PFSK-1 (cell line): ENCODE measurements around the gene C20orf141. TPM values are rescaled to one million over a fixed set of nuclear protein-coding genes. Genes with fewer than 3 reads are reported as not detected.

ENCODE experiments used
- FOXP2 ChIP-seq: optimal IDR thresholded peaks from 2 replicates; pipeline ENCODE3; 2011; ENCODE audit warnings: borderline replicate concordance, control low read depth, inconsistent platforms; ENCODE audit not compliant: insufficient read depth; ENCODE audit errors: extremely low read length, extremely low read depth
- POLR2AphosphoS5 ChIP-seq: IDR thresholded peaks from 2 replicates; pipeline ENCODE4 v1.6.1; 2012; ENCODE audit warnings: low read depth, mild to moderate bottlenecking, control low read depth, low read length, moderate library complexity
- SIN3A ChIP-seq: IDR thresholded peaks from 2 replicates; pipeline ENCODE4 v1.6.1; 2012; ENCODE audit warnings: mild to moderate bottlenecking, low read length, moderate library complexity, borderline replicate concordance; ENCODE audit not compliant: insufficient read depth
- TAF1 ChIP-seq: IDR thresholded peaks from 2 replicates; pipeline ENCODE4 v1.6.1; 2012; ENCODE audit warnings: low read length, control low read depth, borderline replicate concordance; ENCODE audit not compliant: insufficient read depth
- polyA plus RNA-seq: library from polyadenylated mRNA; unstranded; fragments of >200 nt; gene quantifications from one replicate; pipeline ENCODE4 v1.2.1, GENCODE V29; 2012; ENCODE audit warnings: low read depth, missing spikeins; ENCODE audit not compliant: insufficient read length
- TF ChIP-seq, protein P1 (sequence below), 2 experiments: IDR thresholded peaks; 2 replicates each; pipeline versions ENCODE4 v1.6.1 to v1.8.0; 2011 to 2012; ENCODE audit warnings: low read depth in 2 of 2, low read length in 2 of 2, control low read depth in 1 of 2, inconsistent platforms in 1 of 2, mild to moderate bottlenecking in 1 of 2, moderate library complexity in 1 of 2; ENCODE audit not compliant: insufficient read depth in 1 of 2

C20orf141 gene, protein sequence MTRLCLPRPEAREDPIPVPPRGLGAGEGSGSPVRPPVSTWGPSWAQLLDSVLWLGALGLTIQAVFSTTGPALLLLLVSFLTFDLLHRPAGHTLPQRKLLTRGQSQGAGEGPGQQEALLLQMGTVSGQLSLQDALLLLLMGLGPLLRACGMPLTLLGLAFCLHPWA
- polyA plus RNA-seq: not detected

DNA sequence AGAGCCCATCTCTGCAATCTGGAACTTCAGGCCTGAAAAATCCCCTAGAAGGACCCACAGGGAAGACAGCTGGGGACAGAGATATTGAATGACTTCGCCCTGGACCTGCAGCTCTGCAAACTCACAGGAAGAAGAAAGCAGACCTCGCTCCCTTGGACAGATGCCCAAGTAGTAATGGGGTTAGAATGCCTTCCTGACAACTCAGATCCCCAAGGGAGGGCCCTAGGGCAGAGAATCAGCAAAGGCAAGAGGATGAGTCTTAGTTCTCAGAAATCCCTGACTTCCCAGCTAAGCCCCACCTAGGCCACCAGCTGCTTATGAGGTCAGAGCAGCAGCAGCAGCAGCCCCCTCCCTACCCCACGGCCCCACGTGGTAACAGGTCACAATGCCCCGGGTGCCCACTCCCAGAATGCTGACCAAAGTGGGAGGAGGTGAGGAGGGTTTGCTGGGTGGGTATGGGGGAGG lies at the start of gene C20orf141:
Gene C20orf141 (plus strand): TSS at position 401 of the 465 bp plus-strand sequence. CDS start 198 bp downstream, outside the sequence.
- peak; percentile 17 for TF ChIP-seq FOXP2
- TF ChIP-seq, protein P1, sequence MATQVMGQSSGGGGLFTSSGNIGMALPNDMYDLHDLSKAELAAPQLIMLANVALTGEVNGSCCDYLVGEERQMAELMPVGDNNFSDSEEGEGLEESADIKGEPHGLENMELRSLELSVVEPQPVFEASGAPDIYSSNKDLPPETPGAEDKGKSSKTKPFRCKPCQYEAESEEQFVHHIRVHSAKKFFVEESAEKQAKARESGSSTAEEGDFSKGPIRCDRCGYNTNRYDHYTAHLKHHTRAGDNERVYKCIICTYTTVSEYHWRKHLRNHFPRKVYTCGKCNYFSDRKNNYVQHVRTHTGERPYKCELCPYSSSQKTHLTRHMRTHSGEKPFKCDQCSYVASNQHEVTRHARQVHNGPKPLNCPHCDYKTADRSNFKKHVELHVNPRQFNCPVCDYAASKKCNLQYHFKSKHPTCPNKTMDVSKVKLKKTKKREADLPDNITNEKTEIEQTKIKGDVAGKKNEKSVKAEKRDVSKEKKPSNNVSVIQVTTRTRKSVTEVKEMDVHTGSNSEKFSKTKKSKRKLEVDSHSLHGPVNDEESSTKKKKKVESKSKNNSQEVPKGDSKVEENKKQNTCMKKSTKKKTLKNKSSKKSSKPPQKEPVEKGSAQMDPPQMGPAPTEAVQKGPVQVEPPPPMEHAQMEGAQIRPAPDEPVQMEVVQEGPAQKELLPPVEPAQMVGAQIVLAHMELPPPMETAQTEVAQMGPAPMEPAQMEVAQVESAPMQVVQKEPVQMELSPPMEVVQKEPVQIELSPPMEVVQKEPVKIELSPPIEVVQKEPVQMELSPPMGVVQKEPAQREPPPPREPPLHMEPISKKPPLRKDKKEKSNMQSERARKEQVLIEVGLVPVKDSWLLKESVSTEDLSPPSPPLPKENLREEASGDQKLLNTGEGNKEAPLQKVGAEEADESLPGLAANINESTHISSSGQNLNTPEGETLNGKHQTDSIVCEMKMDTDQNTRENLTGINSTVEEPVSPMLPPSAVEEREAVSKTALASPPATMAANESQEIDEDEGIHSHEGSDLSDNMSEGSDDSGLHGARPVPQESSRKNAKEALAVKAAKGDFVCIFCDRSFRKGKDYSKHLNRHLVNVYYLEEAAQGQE (IDR thresholded peaks at IDR 0.05; ENCODE audit: insufficient read depth in 1 of 2, low read depth in 2 of 2, low read length in 2 of 2): no peak

DNA sequence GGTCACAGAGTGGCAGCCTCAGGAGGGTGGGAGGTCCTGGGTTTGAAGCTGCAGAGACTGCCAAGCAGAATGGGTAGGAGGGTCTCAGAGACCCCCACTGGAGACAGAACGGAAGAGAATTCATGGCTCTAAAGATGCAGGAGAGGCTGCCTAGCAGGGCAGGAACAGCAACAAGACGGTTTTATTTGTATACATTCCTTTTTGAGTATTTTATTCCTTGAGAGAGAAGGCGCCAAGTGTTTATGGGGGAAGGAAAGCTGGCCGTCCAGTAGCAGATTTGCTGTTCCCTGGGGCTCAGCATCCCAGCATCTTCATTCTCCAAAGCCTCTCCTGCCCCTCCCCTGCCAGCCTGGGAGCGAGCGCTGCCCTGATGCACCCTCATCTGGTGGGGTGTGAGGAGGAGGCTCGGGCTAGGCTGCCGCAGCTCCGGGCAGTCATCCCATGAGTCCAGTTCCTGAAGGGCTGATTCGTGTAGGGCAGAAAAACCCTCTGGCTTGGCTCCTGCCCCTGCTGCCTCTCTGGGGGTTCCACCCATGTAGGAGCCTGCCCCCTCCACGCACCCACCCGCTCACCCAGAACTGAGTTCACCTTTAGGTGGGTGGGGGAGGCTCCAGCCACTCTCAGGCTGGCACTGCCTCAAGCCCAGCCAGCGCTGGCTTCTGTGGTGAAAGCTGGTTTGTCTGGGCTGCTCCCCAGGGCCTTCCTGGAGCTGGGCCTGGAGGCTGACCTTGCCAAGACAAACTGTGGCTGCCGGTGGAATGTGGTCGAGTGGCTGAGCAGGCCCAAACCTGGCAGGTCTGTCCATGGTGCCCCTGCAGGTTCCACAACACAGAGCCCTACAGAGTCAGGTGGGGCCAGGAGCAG lies 46.8 kb upstream of the C20orf141 start:
- TF ChIP-seq, protein P1 (IDR thresholded peaks at IDR 0.05; ENCODE audit: insufficient read depth in 1 of 2, low read depth in 2 of 2, low read length in 2 of 2): no peak
- TF ChIP-seq SIN3A: no peak
- TF ChIP-seq POLR2AphosphoS5: no peak
- no peak for TF ChIP-seq FOXP2
- TF ChIP-seq TAF1: no peak

DNA sequence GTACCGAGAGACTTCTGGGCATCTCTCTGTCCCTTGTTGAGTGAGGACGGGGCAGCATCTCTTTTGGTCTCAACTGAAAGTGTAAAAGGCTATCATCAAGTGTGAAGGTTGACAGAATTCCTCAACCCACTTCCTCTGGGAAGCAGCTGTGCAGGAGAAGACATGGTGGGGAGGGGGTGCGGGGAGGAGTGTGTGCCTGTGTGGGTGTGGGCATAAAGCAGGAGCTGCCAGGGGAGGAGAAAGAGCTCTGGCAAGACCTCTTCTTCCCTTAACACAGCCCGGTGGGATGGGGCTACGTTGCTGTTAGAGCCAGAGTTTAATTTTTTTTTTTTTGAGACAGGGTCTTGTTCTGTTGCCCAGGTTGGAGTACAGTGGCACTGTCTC lies 46.2 kb upstream of the C20orf141 start:
- TF ChIP-seq POLR2AphosphoS5 (no peak), TAF1 (no peak), SIN3A (no peak), FOXP2 (no peak)
- TF ChIP-seq, protein P1 (IDR thresholded peaks at IDR 0.05; ENCODE audit: insufficient read depth in 1 of 2, low read depth in 2 of 2, low read length in 2 of 2): no peak

DNA sequence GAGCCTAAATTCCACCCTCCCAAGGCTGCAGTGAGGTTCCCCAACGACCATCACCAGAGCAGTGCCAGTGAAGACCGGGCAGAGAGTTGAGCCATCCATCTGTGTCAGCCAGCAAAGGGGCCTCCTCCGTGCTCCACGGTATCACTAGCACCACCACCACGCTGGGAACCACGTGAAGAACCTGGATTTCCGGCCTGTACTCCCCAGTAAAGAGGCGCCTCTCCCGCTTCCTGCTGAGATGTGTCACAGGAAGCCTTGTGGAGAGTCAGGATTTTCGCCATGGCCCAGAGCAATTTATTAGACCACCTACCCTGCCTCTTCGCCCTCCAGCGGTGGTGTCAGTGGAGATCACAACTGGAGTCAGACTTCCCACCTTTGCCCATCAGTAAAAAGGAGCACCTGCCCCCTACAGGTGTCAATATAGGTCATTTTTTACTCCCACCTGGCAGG lies 43.1 kb upstream of the C20orf141 start:
- TF ChIP-seq TAF1 (no peak), FOXP2 (peak; percentile 15), SIN3A (peak; percentile 69; the same call in 1 of the 2 replicates)

DNA sequence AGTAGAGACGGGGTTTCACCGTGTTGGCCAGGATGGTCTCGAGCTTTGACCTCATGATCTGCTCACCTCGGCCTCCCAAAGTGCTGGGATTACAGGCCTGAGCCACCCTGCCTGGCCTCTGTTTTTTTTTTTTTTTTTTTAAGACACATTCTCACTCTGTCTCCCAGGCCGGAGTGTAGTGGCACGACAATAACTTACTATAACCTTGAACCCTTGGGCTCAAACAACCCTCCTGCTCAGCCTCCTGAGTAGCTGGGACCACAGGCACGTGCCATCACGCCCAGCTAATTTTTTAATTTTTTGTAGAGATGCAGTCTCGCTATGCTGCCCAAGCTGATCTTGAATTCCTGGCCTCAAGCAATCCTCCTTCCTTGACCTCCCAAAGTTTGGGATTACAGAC lies 41.0 kb upstream of the C20orf141 start:
- TF ChIP-seq TAF1 (no peak), FOXP2 (no peak), SIN3A (no peak), POLR2AphosphoS5 (no peak)
- TF ChIP-seq, protein P1 (IDR thresholded peaks at IDR 0.05; ENCODE audit: insufficient read depth in 1 of 2, low read depth in 2 of 2, low read length in 2 of 2): no peak
